CD4-positive, alpha-beta T cell (primary cell): ENCODE measurements around the gene CRTC1. TPM values are rescaled to one million over a fixed set of nuclear protein-coding genes. Genes with fewer than 3 reads are reported as not detected.

Experiments used
- ATAC-seq: fragments of 200-7000 bp; cut with Tn5 transposase; one replicate; pipeline ENCODE4 v1.10.0; 2022; ENCODE audit warnings: mild to moderate bottlenecking; ENCODE audit not compliant: poor library complexity
- CTCF ChIA-PET: fragments of 350-600 bp; sonication (Branson Sonifier 250); formaldehyde crosslinking; loops from one replicate; lab custom pipeline; 2021; ENCODE audit warnings: antibody characterized with exemption, inconsistent platforms; lab: Charles Lee
- POLR2A ChIA-PET: fragments of 350-600 bp; sonication (Branson Sonifier 250); formaldehyde crosslinking; loops from one replicate; lab custom pipeline; 2021; ENCODE audit warnings: antibody characterized with exemption, inconsistent platforms; lab: Charles Lee
- DNase-seq, 14 experiments: peaks; one replicate each; pipeline ENCODE4 v3.0.0-alpha.2; 2013 to 2020; ENCODE audit warnings: mixed read lengths in 2 of 14
- H3K27ac ChIP-seq, 2 donors: one replicate each; pipeline versions ENCODE4 v1.5.1 to v1.7.0; 2013; ENCODE audit warnings: low read length in 2 of 2, low read depth in 1 of 2, mild to moderate bottlenecking in 1 of 2
- H3K27me3 ChIP-seq, 2 experiments: 1 replicate in 1 of 2; 2 replicates in 1 of 2; pipeline versions ENCODE4 v1.6.1 to v1.7.0; 2013; ENCODE audit warnings: low read length in 2 of 2, control low read depth in 1 of 2, mild to moderate bottlenecking in 1 of 2, moderate library complexity in 1 of 2; ENCODE audit not compliant: insufficient read depth in 2 of 2, control insufficient read depth in 1 of 2
- H3K36me3 ChIP-seq: one replicate; pipeline ENCODE4 v1.6.1; 2013; ENCODE audit warnings: low read length, control low read depth; ENCODE audit not compliant: insufficient read depth
- H3K4me1 ChIP-seq: one replicate; pipeline ENCODE4 v1.6.1; 2013; ENCODE audit warnings: low read length, control low read depth; ENCODE audit not compliant: insufficient read depth
- H3K4me3 ChIP-seq: one replicate; pipeline ENCODE4 v1.5.1; 2013; ENCODE audit warnings: mild to moderate bottlenecking, low read length, moderate library complexity
- H3K9me3 ChIP-seq, 2 experiments: 1 replicate in 1 of 2; 2 replicates in 1 of 2; pipeline versions ENCODE4 v1.6.1 to v1.7.0; 2013; ENCODE audit warnings: low read length in 2 of 2, mild to moderate bottlenecking in 2 of 2, control low read depth in 1 of 2, moderate library complexity in 1 of 2; ENCODE audit not compliant: control insufficient read depth in 1 of 2, insufficient read depth in 1 of 2
- H3K27ac Mint-ChIP-seq: one replicate; pipeline ENCODE4 v1.8.0; 2020; ENCODE audit warnings: mixed read lengths
- H3K27me3 Mint-ChIP-seq: one replicate; pipeline ENCODE4 v1.8.0; 2021; ENCODE audit warnings: mixed read lengths
- H3K36me3 Mint-ChIP-seq: one replicate; pipeline ENCODE4 v1.8.0; 2021; ENCODE audit warnings: low read depth, mixed read lengths
- H3K4me1 Mint-ChIP-seq: one replicate; pipeline ENCODE4 v1.8.0; 2021; ENCODE audit warnings: low read depth, mixed read lengths
- H3K4me3 Mint-ChIP-seq: one replicate; pipeline ENCODE4 v1.8.0; 2020; ENCODE audit warnings: mild to moderate bottlenecking, mixed read lengths
- H3K9me3 Mint-ChIP-seq: one replicate; pipeline ENCODE4 v1.8.0; 2020; ENCODE audit warnings: mixed read lengths
- CTCF ChIP-seq: fragments of 200-600 bp; IDR thresholded peaks from one replicate; pipeline ENCODE4 v1.8.0; 2022; ENCODE audit warnings: antibody characterized with exemption, mild to moderate bottlenecking
- intact Hi-C, 2 experiments: fragments of 100-400 bp; cut with DNase I in 1 of 2; cut with micrococcal nuclease in 1 of 2; formaldehyde crosslinking; loops; one replicate each; pipeline versions ENCODE4 v1.15.1 to v1.9.0; 2023 to 2025; cut with DNase I, micrococcal nuclease
- total RNA-seq, 174 experiments: library from RNA in 2 of 174; stranded (reverse) in 2 of 174; gene quantifications; one replicate each; pipeline ENCODE4 v1.2.3 and lab custom pipeline; 2021 to 2026

Gene CRTC1
- total RNA-seq, 2 experiments from 2014 or later = 11.8 to 12.2 TPM

- Mint-ChIP-seq H3K9me3 (no peaks in the 10 kb centered on the region), H3K4me3 (peak overlapping the region; percentile 91), H3K27ac (peak overlapping the region; percentile 83), H3K4me1 (peaks cover 35% of the 10 kb centered on the region), H3K27me3 (no peaks in the 10 kb centered on the region), H3K36me3 (no peaks in the 10 kb centered on the region)
- ATAC-seq = peak; percentile 86
- Histone ChIP-seq H3K4me3 (peak overlapping the region; percentile 81), H3K36me3 (no peaks in the 10 kb centered on the region), H3K27me3 (no peaks in the 10 kb centered on the region), H3K4me1 (peaks cover 34% of the 10 kb centered on the region), H3K27ac (peak overlapping the region; percentile 39 to 72), H3K9me3 (no peaks in the 10 kb centered on the region)
- intact Hi-C loops = loop anchor here (1.0 to 5.0 kb wide), 8 partner anchors 42 to 501 kb away; partner anchors contain the start of genes COPE (in 1 of the 2), DDX49 (in 1 of the 2), ELL (in 1 of the 2) and REX1BD (in 1 of the 2)
- peak; percentile 98 to 100 (median 99) for DNase-seq
- TF ChIP-seq CTCF = no peak
- ChIA-PET CTCF (no interaction called here), POLR2A (no interaction called here)
These were observed 47.1 kb upstream of the CRTC1 start for GRCh38 chr19:18636183-18636968.

DNA sequence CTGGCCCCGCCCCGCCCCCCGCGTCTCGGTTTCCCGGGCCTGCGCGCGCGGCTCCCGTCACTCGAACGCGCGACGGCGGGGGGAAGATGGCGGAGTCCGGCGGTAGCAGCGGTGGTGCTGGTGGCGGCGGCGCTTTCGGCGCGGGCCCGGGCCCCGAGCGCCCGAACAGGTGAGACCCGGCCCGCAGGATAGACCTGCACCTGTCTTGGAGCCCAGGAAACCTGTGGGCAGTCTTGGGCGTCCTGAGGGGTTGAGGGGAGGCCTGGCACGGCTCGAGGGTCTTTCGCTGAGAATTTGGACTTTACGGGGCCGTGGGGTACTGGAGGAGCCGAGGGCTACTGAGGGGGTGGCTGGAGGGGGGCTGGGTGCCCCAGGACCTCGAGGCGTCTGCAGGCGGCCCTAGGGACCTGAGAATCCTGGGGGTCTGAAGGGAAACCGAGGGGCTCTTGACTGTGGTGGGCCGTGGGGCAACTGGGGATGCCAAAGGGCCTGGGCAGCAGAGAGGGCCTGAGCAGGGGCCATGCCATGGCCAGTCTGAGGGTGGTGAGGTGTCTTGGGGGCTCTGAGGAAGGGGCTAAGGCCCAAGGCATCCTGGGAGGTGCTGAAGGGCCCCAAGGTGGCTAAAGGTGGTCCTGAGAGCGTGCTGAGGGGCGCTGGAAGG is 46.4 kb upstream of the CRTC1 start, which contains the start of gene KLHL26:
Gene KLHL26, plus strand, starts transcription at position 60 of the 661 bp plus-strand sequence. Its CDS starts 27 bp downstream, at position 87.
- H3K4me3 ChIP-seq = peak within 1 kb of the TSS; percentile 81
- Mint-ChIP-seq H3K4me1 (peaks cover 35% of the 10 kb centered on the region), H3K36me3 (no peaks in the 10 kb centered on the region), H3K9me3 (no peaks in the 10 kb centered on the region), H3K27me3 (no peaks in the 10 kb centered on the region), H3K4me3 (peak within 1 kb of the TSS; percentile 91), H3K27ac (peak within 1 kb of the TSS; percentile 83)
- H3K4me1 ChIP-seq = peaks cover 34% of the 10 kb centered on the region
- H3K27ac ChIP-seq = peak within 1 kb of the TSS; percentile 72 to 84
- ATAC-seq = no peak
- no peaks in the 10 kb centered on the region for H3K9me3 ChIP-seq
- no peaks in the 10 kb centered on the region for H3K27me3 ChIP-seq
- intact Hi-C loops = loop anchor here (1.0 to 5.0 kb wide), 9 partner anchors 43 to 500 kb away; partner anchors contain the start of genes COPE (in 1 of the 2), DDX49 (in 1 of the 2), ELL (in 1 of the 2) and REX1BD (in 1 of the 2)
- CTCF ChIA-PET = no interaction called here
- peak in 3 of 14 experiments; percentile 17 to 39 (median 23) for DNase-seq
- TF ChIP-seq CTCF = no peak
- no peaks in the 10 kb centered on the region for H3K36me3 ChIP-seq
- POLR2A ChIA-PET = no interaction called here
